ENCODE measurements around the gene MVB12B.

DNA sequence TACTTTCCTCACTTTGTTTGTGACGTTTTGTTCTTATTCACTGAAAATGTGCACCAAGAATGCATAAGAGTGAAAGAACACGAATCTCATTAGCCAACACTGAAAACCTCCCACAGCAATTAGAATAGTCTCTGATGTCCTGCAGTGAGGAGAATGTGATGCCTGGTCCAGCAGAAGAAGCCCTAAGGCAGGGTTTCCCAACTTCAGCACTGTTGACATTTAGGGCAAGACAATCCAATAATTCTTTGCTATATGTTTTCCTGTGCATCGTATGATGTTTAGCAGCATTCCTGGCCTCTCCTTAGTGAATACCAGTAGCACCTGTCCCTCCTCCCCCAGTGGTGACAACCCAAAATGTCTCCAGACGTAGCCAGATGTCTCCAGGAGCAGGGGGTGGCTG lies 14.8 kb downstream of the MVB12B start:
- TF ChIP-seq, protein P1, sequence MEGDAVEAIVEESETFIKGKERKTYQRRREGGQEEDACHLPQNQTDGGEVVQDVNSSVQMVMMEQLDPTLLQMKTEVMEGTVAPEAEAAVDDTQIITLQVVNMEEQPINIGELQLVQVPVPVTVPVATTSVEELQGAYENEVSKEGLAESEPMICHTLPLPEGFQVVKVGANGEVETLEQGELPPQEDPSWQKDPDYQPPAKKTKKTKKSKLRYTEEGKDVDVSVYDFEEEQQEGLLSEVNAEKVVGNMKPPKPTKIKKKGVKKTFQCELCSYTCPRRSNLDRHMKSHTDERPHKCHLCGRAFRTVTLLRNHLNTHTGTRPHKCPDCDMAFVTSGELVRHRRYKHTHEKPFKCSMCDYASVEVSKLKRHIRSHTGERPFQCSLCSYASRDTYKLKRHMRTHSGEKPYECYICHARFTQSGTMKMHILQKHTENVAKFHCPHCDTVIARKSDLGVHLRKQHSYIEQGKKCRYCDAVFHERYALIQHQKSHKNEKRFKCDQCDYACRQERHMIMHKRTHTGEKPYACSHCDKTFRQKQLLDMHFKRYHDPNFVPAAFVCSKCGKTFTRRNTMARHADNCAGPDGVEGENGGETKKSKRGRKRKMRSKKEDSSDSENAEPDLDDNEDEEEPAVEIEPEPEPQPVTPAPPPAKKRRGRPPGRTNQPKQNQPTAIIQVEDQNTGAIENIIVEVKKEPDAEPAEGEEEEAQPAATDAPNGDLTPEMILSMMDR (IDR thresholded peaks at IDR 0.05) = no peak
- no peak for TF ChIP-seq POLR2A (IDR thresholded peaks at IDR 0.05)

Measured in testis (tissue), 2 donors.